HepG2 (cell line): ENCODE results near the gene CITED2. TPM values are rescaled to one million over a fixed set of nuclear protein-coding genes. Genes with fewer than 3 reads are reported as not detected.

Source experiments
- DMAP1 ChIP-seq: IDR thresholded peaks from 2 replicates; pipeline ENCODE4 v1.6.1; 2016
- FOSL2 ChIP-seq: sonication (generic); formaldehyde crosslinking; IDR thresholded peaks from 2 replicates; pipeline ENCODE4 v1.4.0; 2020; ENCODE audit warnings: missing genetic modification reagents
- GFI1 ChIP-seq: sonication (generic); formaldehyde crosslinking; IDR thresholded peaks from 2 replicates; pipeline ENCODE4 v1.5.0; 2020; ENCODE audit warnings: missing genetic modification reagents, mild to moderate bottlenecking, borderline replicate concordance
- GTF3A ChIP-seq: sonication (generic); formaldehyde crosslinking; conservative IDR thresholded peaks from 2 replicates; pipeline ENCODE4 v1.4.0; 2020; ENCODE audit warnings: mild to moderate bottlenecking, missing genetic modification reagents
- HIC2 ChIP-seq: sonication (generic); formaldehyde crosslinking; IDR thresholded peaks from 2 replicates; pipeline ENCODE4 v1.9.0; 2022; ENCODE audit warnings: low read depth, missing genetic modification reagents
- HNRNPH1 ChIP-seq: fragments of 200-400 bp; formaldehyde crosslinking; optimal IDR thresholded peaks from 2 replicates; pipeline ENCODE3; 2017; ENCODE audit warnings: mild to moderate bottlenecking, low read depth, low read length
- IRX3 ChIP-seq: sonication (generic); formaldehyde crosslinking; IDR thresholded peaks from 2 replicates; pipeline ENCODE4 v1.8.1; 2023; ENCODE audit warnings: mild to moderate bottlenecking, low read depth, missing genetic modification reagents, borderline replicate concordance
- ISX ChIP-seq: sonication (generic); formaldehyde crosslinking; conservative IDR thresholded peaks from 2 replicates; pipeline ENCODE4 v1.5.0; 2020; ENCODE audit warnings: missing genetic modification reagents
- MAFG ChIP-seq: sonication (generic); formaldehyde crosslinking; IDR thresholded peaks from 2 replicates; pipeline ENCODE4 v1.5.1; 2020; ENCODE audit warnings: mild to moderate bottlenecking, missing genetic modification reagents
- POGZ ChIP-seq: sonication (generic); formaldehyde crosslinking; IDR thresholded peaks from 2 replicates; pipeline ENCODE4 v1.4.0; 2020; ENCODE audit warnings: mild to moderate bottlenecking, missing genetic modification reagents
- RARG ChIP-seq: sonication (generic); formaldehyde crosslinking; IDR thresholded peaks from 2 replicates; pipeline ENCODE4 v1.4.0; 2020; ENCODE audit warnings: low read depth, mild to moderate bottlenecking, missing genetic modification reagents
- RELA ChIP-seq: sonication (generic); formaldehyde crosslinking; IDR thresholded peaks from 2 replicates; pipeline ENCODE4 v1.4.0; 2020; ENCODE audit warnings: missing genetic modification reagents
- THAP7 ChIP-seq: sonication (generic); formaldehyde crosslinking; IDR thresholded peaks from 2 replicates; pipeline ENCODE4 v1.8.1; 2023; ENCODE audit warnings: mild to moderate bottlenecking, missing genetic modification reagents
- TRIM24 ChIP-seq: sonication (generic); formaldehyde crosslinking; IDR thresholded peaks from 2 replicates; pipeline ENCODE4 v1.8.0; 2022; ENCODE audit warnings: mild to moderate bottlenecking, missing genetic modification reagents
- ZFX ChIP-seq: sonication (generic); formaldehyde crosslinking; IDR thresholded peaks from 2 replicates; pipeline ENCODE4 v1.4.0; 2020; ENCODE audit warnings: mild to moderate bottlenecking, low read depth, missing genetic modification reagents, moderate library complexity
- ZNF34 ChIP-seq: sonication (generic); formaldehyde crosslinking; IDR thresholded peaks from 2 replicates; pipeline ENCODE4 v1.4.0; 2020; ENCODE audit warnings: mild to moderate bottlenecking, missing genetic modification reagents, borderline replicate concordance
- ZNF549 ChIP-seq: sonication (generic); formaldehyde crosslinking; IDR thresholded peaks from 2 replicates; pipeline ENCODE4 v1.5.0; 2020; ENCODE audit warnings: missing genetic modification reagents
- polyA plus RNA-seq, 8 experiments: library from polyadenylated mRNA; depleted of rRNA in 3 of 8; stranded (reverse) in 7 of 8; unstranded in 1 of 8; fragments of >200 nt; fragmentation: Illumina TruSeq in 4 of 8; extraction: Trizol in 4 of 8; gene quantifications; 2 replicates each; pipeline versions ENCODE4 v1.2.1 to v1.2.3, GENCODE V29; 2011 to 2016; ENCODE audit warnings: low read depth in 4 of 8, missing spikeins in 1 of 8, mixed read lengths in 1 of 8; ENCODE audit not compliant: insufficient read depth in 1 of 8
- total RNA-seq, 5 experiments: library from RNA; depleted of rRNA; stranded (reverse); fragments of >200 nt; fragmentation: Illumina TruSeq; extraction: Trizol; gene quantifications; 2 replicates each; pipeline ENCODE4 v1.2.3, GENCODE V29; 2016; ENCODE audit warnings: low read depth in 1 of 5
- TF ChIP-seq, protein P1 (sequence below): sonication (generic); formaldehyde crosslinking; IDR thresholded peaks from 2 replicates; pipeline ENCODE4 v1.5.0; 2020; ENCODE audit warnings: mild to moderate bottlenecking, missing genetic modification reagents
- TF ChIP-seq, protein P2 (sequence below): sonication (generic); formaldehyde crosslinking; IDR thresholded peaks from 2 replicates; pipeline ENCODE4 v1.4.0; 2020; ENCODE audit warnings: missing genetic modification reagents

Gene CITED2
- total and polyA plus RNA-seq, 2 of the 13 experiments (the other 11 are each of a cell fraction or from before 2014, with no cell fraction given), result 17.6 to 57.2 TPM

GRCh38 chr6:139374357-139375225 lies at the start of gene CITED2 (continued):
- TF ChIP-seq RARG (CRISPR knock-in tag) (no peak), DMAP1 (CRISPR knock-in tag) (peak; percentile 67), ZNF34 (CRISPR knock-in tag) (0 out of 2 replicates have a peak, but pooled peaks have one; percentile 24), ZNF549 (CRISPR knock-in tag) (0 out of 2 replicates have a peak, but pooled peaks have one; percentile 77), MAFG (CRISPR knock-in tag) (no peak), FOSL2 (CRISPR knock-in tag) (peak; percentile 75), POGZ (CRISPR knock-in tag) (peak; percentile 93; the same call in 1 of the 2 replicates), THAP7 (CRISPR knock-in tag) (no peak), IRX3 (peak; percentile 96), HIC2 (CRISPR knock-in tag) (peak; percentile 78; the same call in 1 of the 2 replicates), HNRNPH1 (no peak), GFI1 (CRISPR knock-in tag) (peak; percentile 87), GTF3A (no peak), ZFX (peak; percentile 37), TRIM24 (CRISPR knock-in tag) (no peak), RELA (CRISPR knock-in tag) (peak; percentile 75; the same call in 1 of the 2 replicates), ISX (CRISPR knock-in tag) (no peak; the same call in 1 of the 2 replicates)
- TF ChIP-seq, protein P1, sequence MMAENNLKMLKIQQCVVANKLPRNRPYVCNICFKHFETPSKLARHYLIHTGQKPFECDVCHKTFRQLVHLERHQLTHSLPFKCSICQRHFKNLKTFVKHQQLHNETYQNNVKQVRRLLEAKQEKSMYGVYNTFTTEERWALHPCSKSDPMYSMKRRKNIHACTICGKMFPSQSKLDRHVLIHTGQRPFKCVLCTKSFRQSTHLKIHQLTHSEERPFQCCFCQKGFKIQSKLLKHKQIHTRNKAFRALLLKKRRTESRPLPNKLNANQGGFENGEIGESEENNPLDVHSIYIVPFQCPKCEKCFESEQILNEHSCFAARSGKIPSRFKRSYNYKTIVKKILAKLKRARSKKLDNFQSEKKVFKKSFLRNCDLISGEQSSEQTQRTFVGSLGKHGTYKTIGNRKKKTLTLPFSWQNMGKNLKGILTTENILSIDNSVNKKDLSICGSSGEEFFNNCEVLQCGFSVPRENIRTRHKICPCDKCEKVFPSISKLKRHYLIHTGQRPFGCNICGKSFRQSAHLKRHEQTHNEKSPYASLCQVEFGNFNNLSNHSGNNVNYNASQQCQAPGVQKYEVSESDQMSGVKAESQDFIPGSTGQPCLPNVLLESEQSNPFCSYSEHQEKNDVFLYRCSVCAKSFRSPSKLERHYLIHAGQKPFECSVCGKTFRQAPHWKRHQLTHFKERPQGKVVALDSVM (CRISPR knock-in tag), result peak; percentile 75
- TF ChIP-seq, protein P2, sequence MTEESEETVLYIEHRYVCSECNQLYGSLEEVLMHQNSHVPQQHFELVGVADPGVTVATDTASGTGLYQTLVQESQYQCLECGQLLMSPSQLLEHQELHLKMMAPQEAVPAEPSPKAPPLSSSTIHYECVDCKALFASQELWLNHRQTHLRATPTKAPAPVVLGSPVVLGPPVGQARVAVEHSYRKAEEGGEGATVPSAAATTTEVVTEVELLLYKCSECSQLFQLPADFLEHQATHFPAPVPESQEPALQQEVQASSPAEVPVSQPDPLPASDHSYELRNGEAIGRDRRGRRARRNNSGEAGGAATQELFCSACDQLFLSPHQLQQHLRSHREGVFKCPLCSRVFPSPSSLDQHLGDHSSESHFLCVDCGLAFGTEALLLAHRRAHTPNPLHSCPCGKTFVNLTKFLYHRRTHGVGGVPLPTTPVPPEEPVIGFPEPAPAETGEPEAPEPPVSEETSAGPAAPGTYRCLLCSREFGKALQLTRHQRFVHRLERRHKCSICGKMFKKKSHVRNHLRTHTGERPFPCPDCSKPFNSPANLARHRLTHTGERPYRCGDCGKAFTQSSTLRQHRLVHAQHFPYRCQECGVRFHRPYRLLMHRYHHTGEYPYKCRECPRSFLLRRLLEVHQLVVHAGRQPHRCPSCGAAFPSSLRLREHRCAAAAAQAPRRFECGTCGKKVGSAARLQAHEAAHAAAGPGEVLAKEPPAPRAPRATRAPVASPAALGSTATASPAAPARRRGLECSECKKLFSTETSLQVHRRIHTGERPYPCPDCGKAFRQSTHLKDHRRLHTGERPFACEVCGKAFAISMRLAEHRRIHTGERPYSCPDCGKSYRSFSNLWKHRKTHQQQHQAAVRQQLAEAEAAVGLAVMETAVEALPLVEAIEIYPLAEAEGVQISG (CRISPR knock-in tag), result peak; percentile 87
